Measurements from ENCODE around the gene HAVCR2.
"Not testable (repeated sequence)": the region's sequence is repeated elsewhere in the genome, so short reads cannot be mapped to it uniquely, and the experiment has no call there.

Gene HAVCR2

GRCh38 chr5:157088342-157088990 lies 20.4 kb downstream of the HAVCR2 start:
- no peak for DNase-seq (ENCODE audit: low read depth in 2 of 2)

- DNase-seq (ENCODE audit: low read depth in 2 of 2), result no peak
These were observed 22.0 kb downstream of the HAVCR2 start for GRCh38 chr5:157086751-157087359.

- DNase-seq (ENCODE audit: low read depth in 2 of 2), result no peak
These were observed 22.9 kb downstream of the HAVCR2 start for GRCh38 chr5:157085930-157086329.

GRCh38 chr5:157080286-157080685 lies 28.6 kb downstream of the HAVCR2 start:
- no peak for DNase-seq (ENCODE audit: low read depth in 2 of 2)

- no peak for DNase-seq (ENCODE audit: low read depth in 2 of 2)
These were observed 32.3 kb downstream of the HAVCR2 start for GRCh38 chr5:157076558-157076957.

GRCh38 chr5:157072508-157072907 lies 36.3 kb downstream of the HAVCR2 start:
- no peak for DNase-seq (ENCODE audit: low read depth in 2 of 2)

GRCh38 chr5:157069949-157070348 lies 38.9 kb downstream of the HAVCR2 start:
- DNase-seq (ENCODE audit: low read depth in 2 of 2), result no peak

- DNase-seq (ENCODE audit: low read depth in 2 of 2), result no peak
These were observed 40.1 kb downstream of the HAVCR2 start for GRCh38 chr5:157068785-157069184.

- DNase-seq (ENCODE audit: low read depth in 2 of 2), result no peak
These were observed 40.5 kb downstream of the HAVCR2 start for GRCh38 chr5:157068339-157068738.

GRCh38 chr5:157067005-157067404 lies 41.8 kb downstream of the HAVCR2 start:
- no peak for DNase-seq (ENCODE audit: low read depth in 2 of 2)

GRCh38 chr5:157066080-157066479 lies 42.8 kb downstream of the HAVCR2 start:
- DNase-seq (ENCODE audit: low read depth in 2 of 2), result no peak

GRCh38 chr5:157063776-157064430 lies 44.9 kb downstream of the HAVCR2 start:
- no peak for DNase-seq (ENCODE audit: low read depth in 2 of 2)

- no peak for DNase-seq (ENCODE audit: low read depth in 2 of 2)
These were observed 49.0 kb downstream of the HAVCR2 start for GRCh38 chr5:157059891-157060290.

GRCh38 chr5:157059093-157059539 lies 49.7 kb downstream of the HAVCR2 start, which contains the start of gene HAVCR1:
HAVCR1 (minus strand) TSS chr5:157059116; CDS start chr5:157057943, 1,173 bp downstream.
- DNase-seq (ENCODE audit: low read depth in 2 of 2), result no peak

GRCh38 chr5:157057459-157058370 lies 51.1 kb downstream of the HAVCR2 start:
- no peak for DNase-seq (ENCODE audit: low read depth in 2 of 2)

- DNase-seq (ENCODE audit: low read depth in 2 of 2), result not testable (repeated sequence)
These were observed 52.0 kb downstream of the HAVCR2 start for GRCh38 chr5:157056848-157057247.

- DNase-seq (ENCODE audit: low read depth in 2 of 2), result no peak
These were observed 57.1 kb downstream of the HAVCR2 start for GRCh38 chr5:157051604-157052245.

- DNase-seq (ENCODE audit: low read depth in 2 of 2), result no peak
These were observed 58.8 kb downstream of the HAVCR2 start for GRCh38 chr5:157050050-157050449.

GRCh38 chr5:157049605-157050004 lies 59.2 kb downstream of the HAVCR2 start:
- DNase-seq (ENCODE audit: low read depth in 2 of 2), result no peak

GRCh38 chr5:157047898-157048297 lies 60.9 kb downstream of the HAVCR2 start:
- DNase-seq (ENCODE audit: low read depth in 2 of 2), result no peak

GRCh38 chr5:157047016-157047415 lies 61.8 kb downstream of the HAVCR2 start:
- DNase-seq (ENCODE audit: low read depth in 2 of 2), result not testable (repeated sequence)

All from stimulated activated CD4-positive, alpha-beta T cell treated with anti-CD3 and anti-CD28 coated beads, Interleukin-4, amount 100 ng/mL, for 48 hours (primary cell).